AG04450 (cell line): ENCODE measurements around the gene VRK2. TPM values are rescaled to one million over a fixed set of nuclear protein-coding genes. Genes with fewer than 3 reads are reported as not detected.

Experiments used
- CTCF ChIA-PET: fragments of 300-600, 350-600 bp; formaldehyde crosslinking; extraction: SDS; loops from one replicate; lab custom pipeline; 2022; ENCODE audit warnings: antibody characterized with exemption, inconsistent platforms; lab: Charles Lee
- POLR2A ChIA-PET: fragments of 350-600 bp; formaldehyde crosslinking; extraction: SDS; loops from one replicate; lab custom pipeline; 2021; ENCODE audit warnings: antibody characterized with exemption, inconsistent platforms; lab: Yijun Ruan, JAX
- DNase-seq: peaks from one replicate; pipeline ENCODE4 v3.0.0-alpha.2; 2011; ENCODE audit warnings: low read depth, low spot score
- H3K27ac ChIP-seq: one replicate; pipeline ENCODE4 v1.5.1; 2012; ENCODE audit warnings: low read depth, low read length, control low read depth
- H3K27me3 ChIP-seq: one replicate; pipeline ENCODE4 v1.6.0; 2012; ENCODE audit warnings: low read length; ENCODE audit not compliant: control insufficient read depth, insufficient read depth
- H3K4me3 ChIP-seq: 2 replicates; pipeline ENCODE4 v1.5.1; 2011; ENCODE audit warnings: mild to moderate bottlenecking, low read depth, low read length, control low read depth
- H3K9me3 ChIP-seq: 2 replicates; pipeline ENCODE4 v1.5.1; 2012; ENCODE audit warnings: low read length; ENCODE audit not compliant: control insufficient read depth, insufficient read depth
- CTCF ChIP-seq: IDR thresholded peaks from 2 replicates; pipeline ENCODE4 v1.5.1; 2011; ENCODE audit warnings: low read depth, low read length, control low read depth, inconsistent platforms
- polyA plus RNA-seq: library from polyadenylated mRNA; depleted of rRNA; stranded (reverse); fragments of >200 nt; gene quantifications from 2 replicates; pipeline ENCODE4 v1.2.3, GENCODE V29; 2011

VRK2 gene
- polyA plus RNA-seq, 1 experiment: 19.4 TPM

- ChIA-PET POLR2A (no interaction called here), CTCF (no interaction called here)
- Histone ChIP-seq H3K27me3 (no peaks in the 10 kb centered on the region), H3K27ac (no peak overlapping the region), H3K9me3 (peaks cover 3% of the 10 kb centered on the region; the same call in 1 of the 2 replicates), H3K4me3 (no peak overlapping the region)
- TF ChIP-seq CTCF: no peak
- DNase-seq: no peak
Observed at GRCh38 chr2:58033530-58033929, 13.1 kb upstream of the VRK2 start.

- no peak overlapping the region for H3K4me3 ChIP-seq
- ChIA-PET CTCF (no interaction called here), POLR2A (no interaction called here)
- H3K27me3 ChIP-seq: no peaks in the 10 kb centered on the region
- no peak for TF ChIP-seq CTCF
- no peak for DNase-seq
- H3K27ac ChIP-seq: no peak overlapping the region
- H3K9me3 ChIP-seq: peaks cover 3% of the 10 kb centered on the region; the same call in 1 of the 2 replicates
Observed at GRCh38 chr2:58035352-58035751, 11.3 kb upstream of the VRK2 start.

DNA sequence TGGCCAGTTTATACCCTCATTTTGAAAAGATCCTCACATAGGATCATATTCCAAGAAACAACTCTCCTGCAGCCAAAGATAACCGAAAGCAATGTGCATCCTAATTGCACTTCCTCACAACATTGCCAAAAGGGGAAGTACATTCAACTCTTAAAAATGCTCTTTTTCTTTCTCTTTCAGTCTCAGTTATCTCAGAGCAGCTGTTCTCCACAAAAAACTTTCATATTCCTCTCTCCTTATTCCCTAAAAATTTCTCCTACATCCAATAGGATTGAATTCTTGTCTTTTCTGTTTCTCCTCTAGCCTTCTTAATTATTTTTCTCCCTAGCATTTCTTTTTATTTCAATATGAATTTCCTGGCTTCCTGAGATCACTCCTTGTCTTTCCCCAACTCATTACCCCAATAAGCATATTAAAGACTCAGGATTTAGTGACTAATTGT lies 7.4 kb upstream of the VRK2 start:
- Histone ChIP-seq H3K9me3 (no peaks in the 10 kb centered on the region), H3K4me3 (no peak overlapping the region), H3K27me3 (no peaks in the 10 kb centered on the region), H3K27ac (no peak overlapping the region)
- CTCF ChIA-PET: no interaction called here
- no peak for TF ChIP-seq CTCF
- POLR2A ChIA-PET: no interaction called here
- DNase-seq: no peak

DNA sequence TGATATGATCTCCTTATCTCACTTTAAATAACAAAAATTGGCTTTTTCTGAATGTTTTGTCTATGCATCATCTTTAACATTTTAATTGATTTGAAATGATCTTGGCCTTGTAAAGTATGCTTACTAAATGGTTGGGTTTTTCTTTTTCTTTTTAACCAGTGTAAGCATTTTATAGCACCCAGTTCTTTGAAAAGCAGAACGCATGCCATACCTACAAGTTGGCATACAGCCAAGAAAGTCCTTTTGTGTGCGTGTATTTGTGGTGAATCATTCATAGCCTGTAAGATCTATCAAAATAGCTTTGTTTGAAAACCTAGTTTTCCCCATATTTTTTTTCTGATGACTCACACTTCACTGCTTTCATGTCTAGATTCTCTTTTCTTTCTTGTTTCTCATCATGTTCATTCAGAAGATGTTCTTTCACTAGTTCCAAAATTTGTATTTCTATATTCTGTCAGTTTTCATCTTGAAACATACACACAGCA lies 4.1 kb upstream of the VRK2 start:
- DNase-seq: peak; percentile 49
- POLR2A ChIA-PET: no interaction called here
- H3K27ac ChIP-seq: no peak overlapping the region
- H3K9me3 ChIP-seq: no peaks in the 10 kb centered on the region
- H3K4me3 ChIP-seq: no peak overlapping the region
- CTCF ChIA-PET: no interaction called here
- no peaks in the 10 kb centered on the region for H3K27me3 ChIP-seq
- no peak for TF ChIP-seq CTCF

- no peak overlapping the region for H3K27ac ChIP-seq
- H3K9me3 ChIP-seq: no peaks in the 10 kb centered on the region
- no peak for TF ChIP-seq CTCF
- no peak overlapping the region for H3K4me3 ChIP-seq
- no peaks in the 10 kb centered on the region for H3K27me3 ChIP-seq
- no peak for DNase-seq
- POLR2A ChIA-PET: no interaction called here
- CTCF ChIA-PET: no interaction called here
Observed at GRCh38 chr2:58044145-58044544, 2.5 kb upstream of the VRK2 start.
